Kidney (tissue), 14 donors: Measurements from ENCODE around the gene HCRTR1. TPM values are rescaled to one million over a fixed set of nuclear protein-coding genes. Genes with fewer than 3 reads are reported as not detected.

Experiments used
- DNase-seq, 5 donors: peaks; one replicate each; pipeline ENCODE4 v3.0.0-alpha.2; 2013 to 2020
- FAIRE-seq: peaks from 2 replicates; lab custom pipeline; 2012; peaks lifted over from hg19 to GRCh38; lab: Jason Lieb, UNC
- H3K27ac ChIP-seq, 2 donors: one replicate each; pipeline ENCODE4 v1.7.0; 2013; ENCODE audit warnings: low read depth in 2 of 2, low read length in 2 of 2, inconsistent platforms in 1 of 2
- H3K27me3 ChIP-seq: one replicate; pipeline ENCODE4 v1.7.1; 2013; ENCODE audit warnings: low read length, inconsistent platforms; ENCODE audit not compliant: control insufficient read depth, insufficient read depth
- H3K36me3 ChIP-seq, 3 donors: one replicate each; pipeline versions ENCODE4 v1.7.0 to v1.7.1; 2013; ENCODE audit warnings: low read length in 3 of 3, control low read depth in 1 of 3, inconsistent platforms in 1 of 3; ENCODE audit not compliant: insufficient read depth in 3 of 3, control insufficient read depth in 2 of 3
- H3K4me1 ChIP-seq, 3 donors: one replicate each; pipeline versions ENCODE4 v1.7.0 to v1.7.1; 2013; ENCODE audit warnings: low read length in 3 of 3, inconsistent platforms in 1 of 3, low read depth in 1 of 3; ENCODE audit not compliant: control insufficient read depth in 2 of 3, insufficient read depth in 2 of 3
- H3K4me3 ChIP-seq, 3 donors: one replicate each; pipeline versions ENCODE4 v1.7.0 to v1.8.1; 2013; ENCODE audit warnings: low read length in 3 of 3, control low read depth in 1 of 3, inconsistent platforms in 1 of 3
- H3K9ac ChIP-seq, 3 donors: one replicate each; pipeline versions ENCODE4 v1.7.0 to v1.7.1; 2013; ENCODE audit warnings: low read length in 3 of 3, control low read depth in 1 of 3, inconsistent platforms in 1 of 3
- H3K9me3 ChIP-seq, 3 donors: one replicate each; pipeline versions ENCODE4 v1.7.0 to v1.7.1; 2013; ENCODE audit warnings: low read length in 3 of 3, control low read depth in 1 of 3, inconsistent platforms in 1 of 3; ENCODE audit not compliant: control insufficient read depth in 2 of 3, insufficient read depth in 1 of 3
- CTCF ChIP-seq: IDR thresholded peaks from 3 replicates; pipeline ENCODE4 v1.5.1; 2012; ENCODE audit warnings: mild to moderate bottlenecking, moderate library complexity, borderline replicate concordance; ENCODE audit not compliant: insufficient read depth; ENCODE audit errors: extremely low read depth
- intact Hi-C: fragments of 100-400 bp; cut with DNase I; formaldehyde crosslinking; loops from one replicate; pipeline ENCODE4 v1.11.1; 2022
- polyA plus RNA-seq: library from polyadenylated mRNA; stranded (reverse); fragments of 350-450 nt; fragmentation: Illumina TruSeq; extraction: RNeasy Lipid Tissue Mini Kit (QIAGEN cat#74804); gene quantifications from one replicate; pipeline ENCODE4 v1.2.3, GENCODE V29; 2014; ENCODE audit warnings: low read depth, low replicate concordance; ENCODE audit not compliant: insufficient read depth
- total RNA-seq: library from RNA; stranded (reverse); fragmentation: NEBNext Ultra II Directional; extraction: Animal tissue kit (Norgen Biotek cat#: 25700); gene quantifications from one replicate; pipeline ENCODE4 v1.2.1, GENCODE V29; 2021
- donor health status: control.
- donor health status: control.
- donor health status: control.
- donor health status: control.
- donor health status: control.
- donor health status: DM: yes; HTN: yes; CAD: no.
- donor health status: Normal renal cell carcinoma (clear cell type).

HCRTR1 gene
- total and polyA plus RNA-seq, 2 donors from 2014 or later, result 0.35 TPM; not detected in 1

GRCh38 chr1:31657972-31658510 is 40.6 kb downstream of the HCRTR1 start:
- intact Hi-C loops, result no loop called here

GRCh38 chr1:31658721-31659120 is 41.2 kb downstream of the HCRTR1 start:
- H3K9ac ChIP-seq, result no peak overlapping the region
- intact Hi-C loops, result no loop called here
- FAIRE-seq (no peak), DNase-seq (no peak)
- no peaks in the 10 kb centered on the region for H3K36me3 ChIP-seq
- no peak overlapping the region for H3K27ac ChIP-seq
- no peaks in the 10 kb centered on the region for H3K27me3 ChIP-seq
- TF ChIP-seq CTCF, result no peak
- H3K4me1 ChIP-seq, result no peaks in the 10 kb centered on the region
- H3K4me3 ChIP-seq, result no peak overlapping the region
- no peaks in the 10 kb centered on the region for H3K9me3 ChIP-seq

More at GRCh38 chr1:31657972-31658510, 40.6 kb downstream of the HCRTR1 start:
- Histone ChIP-seq H3K4me1 (no peaks in the 10 kb centered on the region), H3K4me3 (no peak overlapping the region), H3K9me3 (no peaks in the 10 kb centered on the region), H3K27ac (no peak overlapping the region), H3K36me3 (no peaks in the 10 kb centered on the region), H3K27me3 (no peaks in the 10 kb centered on the region), H3K9ac (no peak overlapping the region)
- FAIRE-seq (no peak), DNase-seq (no peak)
- TF ChIP-seq CTCF, result no peak

GRCh38 chr1:31659889-31660288 is 42.4 kb downstream of the HCRTR1 start:
- no peak overlapping the region for H3K9ac ChIP-seq
- no peak for FAIRE-seq
- intact Hi-C loops, result loop anchor here (5.0 kb wide), 1 partner anchor 132 kb away; no protein-coding TSS in a partner anchor
- no peaks in the 10 kb centered on the region for H3K9me3 ChIP-seq
- H3K36me3 ChIP-seq, result no peaks in the 10 kb centered on the region
- DNase-seq, result no peak
- H3K27ac ChIP-seq, result no peak overlapping the region
- no peak for TF ChIP-seq CTCF
- no peaks in the 10 kb centered on the region for H3K27me3 ChIP-seq
- H3K4me3 ChIP-seq, result no peak overlapping the region
- H3K4me1 ChIP-seq, result no peaks in the 10 kb centered on the region
